ENCODE results near the gene SLC46A1. TPM values are rescaled to one million over a fixed set of nuclear protein-coding genes. Genes with fewer than 3 reads are reported as not detected.

Gene SLC46A1
- total and polyA plus RNA-seq, 2 of the 8 experiments (the other 6 are each of a cell fraction or from before 2014, with no cell fraction given), result 5.3 to 8.7 TPM

GRCh38 chr17:28381141-28381825 is 24.7 kb downstream of the SLC46A1 start (continued):
- TF ChIP-seq CHD7 (IDR thresholded peaks at IDR 0.05; ENCODE audit: insufficient replicate concordance, low read length) (no peak), SIRT6 (IDR thresholded peaks at IDR 0.05; ENCODE audit: low read length) (no peak), HDAC2 (IDR thresholded peaks at IDR 0.05; ENCODE audit: borderline replicate concordance in 1 of 2, low read depth in 2 of 2, low read length in 2 of 2) (peak; percentile 29 to 74; a peak in 1 of 4 replicates), PHF8 (conservative IDR thresholded peaks at IDR 0.05; ENCODE audit: low read depth, low read length) (no peak), JUND (IDR thresholded peaks at IDR 0.05; ENCODE audit: low read length) (no peak), KDM4A (IDR thresholded peaks at IDR 0.05; ENCODE audit: low read depth, low read length, severe bottlenecking) (peak; percentile 89), ASH2L (IDR thresholded peaks at IDR 0.05; ENCODE audit: low read length) (peak; percentile 58), CREB1 (IDR thresholded peaks at IDR 0.05) (peak; percentile 51), YY1 (IDR thresholded peaks at IDR 0.05; ENCODE audit: low read depth, low read length) (peak; percentile 56; the same call in 1 of the 2 replicates), RXRA (IDR thresholded peaks at IDR 0.05; ENCODE audit: insufficient read depth, low read depth, low read length) (no peak), TBP (IDR thresholded peaks at IDR 0.05; ENCODE audit: low read depth, low read length) (peak; percentile 21; the same call in 1 of the 2 replicates)
